ENCODE measurements around the gene SNED1.

Gene SNED1

DNA sequence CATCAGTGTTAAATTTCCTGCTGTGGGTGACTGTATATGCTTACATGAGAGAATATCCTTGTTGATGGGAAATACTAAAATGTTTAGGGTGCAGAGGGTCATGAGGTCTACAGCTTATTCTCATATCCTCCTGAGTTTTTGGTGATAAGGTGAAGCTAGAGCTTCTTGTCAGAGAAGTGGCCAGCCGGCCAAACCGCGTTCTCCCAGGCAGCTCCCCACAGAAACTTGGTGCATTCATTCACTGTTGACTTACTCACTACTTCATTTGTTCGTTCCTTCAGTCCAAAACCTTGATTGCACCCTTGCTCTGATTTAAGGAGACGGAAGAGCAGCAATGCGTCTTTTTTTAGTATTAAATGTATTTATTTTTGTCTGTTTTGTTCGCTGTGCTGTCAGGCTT, 8.7 kb downstream of the SNED1 start:
- no peak for DNase-seq

- no peak for DNase-seq
Observed at GRCh38 chr2:241007880-241008710, 9.7 kb downstream of the SNED1 start.

GRCh38 chr2:241008711-241009121, 10.3 kb downstream of the SNED1 start:
- DNase-seq = no peak

DNA sequence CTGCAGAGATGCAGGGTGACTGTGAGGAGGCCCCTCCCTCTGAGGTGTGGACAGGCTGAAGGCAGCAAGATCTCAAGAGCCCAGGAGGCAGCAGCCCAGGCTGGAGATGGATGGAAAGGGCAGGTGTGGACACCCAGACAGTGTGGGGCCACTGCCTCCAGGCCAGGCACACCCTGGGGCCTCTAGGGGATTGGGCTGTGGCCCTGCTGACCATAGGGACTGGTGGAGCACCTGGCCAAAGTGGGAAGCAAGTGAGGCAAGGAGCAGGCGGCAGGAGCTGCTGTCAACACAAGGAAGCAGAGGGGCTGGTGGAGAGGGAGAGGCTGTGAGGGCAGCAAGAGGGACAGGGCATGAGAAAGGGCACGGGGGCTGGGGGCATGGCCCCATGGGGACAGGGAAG, 10.8 kb downstream of the SNED1 start:
- no peak for DNase-seq

DNA sequence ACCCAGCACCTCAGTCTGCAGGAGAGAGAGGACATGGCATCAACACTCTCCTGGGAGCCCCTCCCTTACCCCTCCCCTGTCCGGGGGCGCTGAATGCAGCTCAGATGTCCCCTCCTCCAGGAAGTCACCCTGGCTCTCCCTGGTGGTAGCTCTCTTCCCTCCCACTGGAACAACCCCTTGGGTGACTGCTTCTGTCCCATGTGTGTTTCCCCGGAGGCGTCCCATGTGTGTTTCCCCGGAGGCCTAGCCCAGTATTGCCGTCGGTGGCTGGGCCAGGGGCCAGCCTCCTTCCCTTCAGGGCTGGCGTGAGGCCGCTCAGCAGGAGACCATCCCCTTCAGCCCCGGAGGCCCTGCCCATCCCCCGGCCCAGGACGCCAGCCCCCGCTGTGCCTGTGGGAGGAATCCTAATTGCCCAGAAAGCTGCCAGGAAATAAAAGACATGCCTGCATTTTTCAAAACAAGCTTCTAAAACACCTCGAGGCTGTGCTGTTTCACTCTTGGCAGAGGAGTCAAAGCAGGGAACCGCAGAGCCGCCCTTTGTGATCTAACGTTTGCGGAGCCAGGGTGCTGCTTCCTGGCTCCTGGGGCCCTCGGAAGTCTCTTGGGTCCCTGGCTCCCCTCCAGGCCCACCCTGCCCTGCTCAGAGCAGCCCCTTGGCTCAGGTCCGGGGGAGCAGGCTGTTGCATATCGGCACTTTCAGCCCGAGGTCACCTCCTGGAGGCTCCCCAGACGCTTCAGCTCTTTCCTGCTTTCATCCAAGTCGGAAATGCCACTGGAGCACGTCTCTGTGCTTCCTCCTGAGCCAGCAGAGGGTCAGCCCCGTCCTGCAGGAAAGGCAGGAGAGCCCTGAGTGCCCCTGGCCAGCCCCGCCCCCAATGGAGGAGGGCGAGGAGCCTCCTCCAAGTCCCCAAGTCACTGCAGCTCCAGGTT, 11.4 kb downstream of the SNED1 start:
- DNase-seq = no peak

- DNase-seq = no peak
Observed at GRCh38 chr2:241010531-241011295, 12.3 kb downstream of the SNED1 start.

- DNase-seq = no peak
Observed at GRCh38 chr2:241011296-241011600, 12.8 kb downstream of the SNED1 start.

DNA sequence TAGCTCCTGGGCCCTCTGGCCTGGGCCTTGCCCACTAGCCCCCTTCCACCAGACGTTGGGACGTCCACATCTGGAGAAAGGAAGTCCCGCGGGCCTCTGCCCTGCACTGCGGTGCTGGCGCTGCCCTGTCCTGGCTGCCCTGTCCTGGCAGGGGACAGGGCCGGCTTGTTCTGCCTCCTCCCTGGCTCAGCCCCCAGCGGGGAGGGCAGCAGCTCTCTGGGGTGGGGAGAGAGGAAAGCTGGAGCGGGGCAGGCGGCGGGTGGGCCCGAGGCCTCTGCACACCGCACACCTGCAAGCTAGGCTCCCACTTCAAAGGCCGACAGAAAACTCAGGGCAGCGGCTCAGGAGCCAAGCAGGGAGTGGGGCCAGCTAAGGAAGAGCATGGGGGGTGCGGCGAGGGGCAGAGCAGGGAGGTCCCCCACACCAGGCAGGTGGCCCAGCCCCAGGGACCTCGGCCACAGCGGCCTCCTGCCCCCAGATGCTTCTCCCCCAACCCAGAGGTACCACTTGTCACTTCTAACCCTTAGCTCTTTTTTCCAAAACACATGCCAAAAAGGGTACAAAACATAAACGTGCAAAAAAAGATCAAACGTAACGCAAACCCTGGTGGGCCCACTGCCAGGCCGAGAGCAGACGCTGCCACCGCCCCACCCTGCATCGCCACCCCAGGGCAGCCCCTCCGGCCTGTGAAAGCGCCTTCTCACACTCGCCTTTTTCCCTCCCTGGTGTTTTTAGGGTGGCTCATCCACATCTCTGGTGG, 13.5 kb downstream of the SNED1 start:
- no peak for DNase-seq

DNA sequence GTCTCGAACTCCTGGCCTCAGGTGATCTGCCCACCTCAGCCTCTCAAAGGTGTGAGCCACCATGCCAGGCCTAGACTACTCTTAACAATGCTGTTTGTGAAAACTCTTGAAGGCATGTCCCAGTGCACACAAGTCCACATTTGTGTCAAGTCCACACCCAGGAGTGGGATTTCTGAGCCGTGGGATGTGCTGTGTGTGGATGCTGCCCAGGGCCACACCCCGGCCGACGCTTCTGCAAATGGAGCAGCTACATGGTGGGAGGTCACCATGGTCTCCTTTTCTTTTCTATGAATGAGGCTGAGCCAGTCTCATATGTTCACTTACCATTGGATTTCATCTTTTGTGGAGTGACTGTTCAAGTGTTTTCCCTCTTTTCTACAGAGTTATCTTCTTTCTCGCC, 15.8 kb downstream of the SNED1 start:
- no peak for DNase-seq

DNA sequence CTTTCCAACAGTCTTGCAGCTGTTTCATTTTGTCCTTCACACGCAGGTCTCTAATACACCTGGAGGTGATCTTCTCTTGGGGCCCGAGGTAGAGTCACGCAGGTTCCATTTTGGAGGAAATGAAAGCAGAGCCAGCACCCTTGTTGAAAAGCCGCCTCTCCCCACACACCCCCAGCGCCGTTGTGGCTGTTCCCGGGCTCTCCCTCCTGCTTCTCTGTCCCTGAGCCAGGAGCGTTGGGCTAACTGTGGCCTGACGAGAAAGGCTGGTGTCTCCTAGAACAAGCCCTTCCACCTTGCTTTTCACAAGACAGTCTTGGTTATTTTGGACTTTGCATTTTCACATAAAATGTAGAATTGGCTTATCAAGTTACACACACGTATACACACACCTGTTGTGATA, 16.3 kb downstream of the SNED1 start:
- no peak for DNase-seq

GRCh38 chr2:241015439-241015838, 17.0 kb downstream of the SNED1 start:
- no peak for DNase-seq

GRCh38 chr2:241017228-241017940, 19.0 kb downstream of the SNED1 start:
- no peak for DNase-seq

DNA sequence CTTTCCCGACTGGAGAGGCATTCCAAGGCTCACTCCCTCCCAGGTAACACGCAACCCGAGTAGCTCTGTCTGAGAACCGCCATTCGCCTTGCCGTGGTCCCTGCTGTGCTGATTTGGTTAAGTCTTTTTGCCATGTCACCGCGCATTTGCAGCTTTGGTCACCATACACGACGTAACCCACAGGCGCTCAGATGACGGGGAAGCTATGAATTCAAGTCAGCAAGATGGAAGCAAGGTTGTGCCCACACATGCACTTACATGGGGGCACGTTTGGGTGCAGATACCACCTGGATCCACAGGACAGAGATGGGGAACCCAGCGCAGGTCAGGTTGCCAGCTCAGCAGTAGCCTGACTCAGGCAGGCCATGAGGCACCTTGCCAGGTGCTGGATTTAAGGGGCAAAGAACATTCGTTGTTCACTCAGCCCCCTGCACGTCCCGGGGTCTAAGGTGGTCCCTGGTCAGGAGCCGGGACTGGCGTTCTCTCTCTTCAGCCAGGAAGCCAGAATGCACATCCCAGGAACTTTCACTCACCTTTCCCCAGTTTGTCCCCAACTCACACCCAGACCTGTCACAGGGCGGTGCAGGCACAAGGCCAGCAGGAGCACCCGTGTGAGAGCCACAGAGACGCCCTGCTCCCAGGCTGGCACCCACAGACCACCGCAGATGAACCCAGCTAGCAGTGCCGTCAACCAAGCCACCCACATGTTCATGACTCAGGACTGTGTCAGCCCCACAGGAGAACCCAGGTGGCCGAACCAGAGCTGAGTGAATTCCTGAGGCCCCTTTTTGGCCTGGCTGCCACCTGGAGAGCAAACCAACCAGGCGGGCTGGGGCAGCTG, 19.9 kb downstream of the SNED1 start:
- no peak for DNase-seq

DNA sequence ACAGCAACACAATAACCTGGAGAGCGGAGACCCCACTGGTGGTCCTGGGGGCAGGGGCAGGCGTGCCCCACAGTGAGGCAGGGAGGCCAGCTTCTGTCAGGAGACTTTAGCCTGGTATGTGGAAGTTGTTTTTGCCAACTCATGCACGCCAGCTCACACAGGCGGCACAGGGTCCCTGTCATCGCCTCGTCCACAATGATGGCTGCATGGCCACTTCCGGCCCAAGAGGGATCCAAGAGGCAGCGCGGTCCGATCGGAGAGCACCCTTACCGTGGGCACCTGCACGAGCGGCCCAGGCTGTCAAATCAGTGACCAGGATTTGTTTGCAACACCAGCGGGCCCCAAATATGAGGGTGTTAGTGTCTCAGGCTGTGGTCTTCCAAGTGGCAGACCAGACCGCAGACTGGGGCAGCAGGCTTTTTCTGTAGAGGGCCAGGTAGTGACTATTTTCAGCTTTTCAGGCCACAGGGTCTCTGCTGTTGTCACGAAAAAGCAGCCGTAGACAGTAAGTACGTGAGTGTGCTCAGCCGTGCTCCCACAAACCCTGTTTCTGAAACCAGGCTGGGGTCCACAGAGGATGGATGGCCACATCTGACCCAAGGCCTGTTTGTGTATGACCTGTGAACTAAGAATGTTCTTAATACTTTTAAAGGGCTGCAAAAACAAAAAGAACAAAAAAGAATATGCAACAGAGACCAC, 21.2 kb downstream of the SNED1 start:
- DNase-seq = no peak

- no peak for DNase-seq
Observed at GRCh38 chr2:241020201-241020600, 21.8 kb downstream of the SNED1 start.

- DNase-seq = no peak
Observed at GRCh38 chr2:241020629-241021190, 22.3 kb downstream of the SNED1 start.

- no peak for DNase-seq
Observed at GRCh38 chr2:241025639-241026038, 27.2 kb downstream of the SNED1 start.

DNA sequence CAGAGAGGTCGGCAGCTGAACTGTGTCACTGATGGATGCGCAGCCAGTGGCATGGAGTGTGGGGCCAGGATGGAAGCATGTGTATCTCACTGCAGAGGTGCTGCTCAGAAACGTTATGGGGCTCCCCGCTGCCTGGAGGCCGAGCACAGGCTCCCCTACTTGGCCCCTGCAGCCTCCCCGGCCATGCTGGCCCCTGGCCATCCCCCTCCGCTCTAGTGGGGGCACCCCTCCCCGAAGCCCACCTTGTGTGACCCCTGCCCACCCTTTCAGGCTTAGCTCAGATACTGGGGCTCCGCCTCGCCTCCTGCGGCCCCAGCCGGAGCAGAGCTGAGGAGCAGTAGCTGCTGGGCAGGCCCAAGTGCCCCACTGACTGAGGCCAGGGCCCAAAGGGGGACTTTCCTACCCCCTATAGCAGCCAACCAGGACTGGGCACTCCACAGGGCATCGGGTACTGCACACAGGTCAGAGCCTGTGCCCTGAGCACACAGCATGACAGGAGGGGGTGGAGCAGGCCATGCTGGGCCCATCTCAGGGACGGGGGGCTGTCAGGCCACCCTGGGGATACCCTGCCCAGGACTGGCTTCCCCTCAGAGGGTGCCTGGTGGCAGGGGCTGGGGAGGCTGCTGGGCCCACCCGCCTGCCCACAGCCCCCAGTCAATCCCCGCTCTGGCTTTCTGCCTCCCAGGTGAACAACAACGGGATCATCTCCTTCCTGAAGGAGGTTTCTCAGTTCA, 31.3 kb downstream of the SNED1 start:
- no peak for DNase-seq

DNA sequence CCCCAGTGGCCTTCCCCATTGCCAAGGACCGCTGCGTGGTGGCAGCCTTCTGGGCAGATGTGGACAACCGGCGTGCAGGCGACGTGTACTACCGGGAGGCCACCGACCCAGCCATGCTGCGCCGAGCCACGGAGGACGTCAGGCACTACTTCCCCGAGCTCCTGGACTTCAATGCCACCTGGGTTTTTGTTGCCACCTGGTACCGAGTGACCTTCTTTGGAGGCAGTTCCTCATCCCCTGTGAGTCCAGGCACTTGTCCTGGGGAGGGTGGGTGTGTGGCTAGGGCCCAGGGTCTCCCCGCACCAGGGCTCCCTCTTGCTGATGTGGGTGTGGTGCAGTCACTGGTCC, 31.9 kb downstream of the SNED1 start:
- no peak for DNase-seq
